ENCODE data around the gene BMP8B.
"Not testable (repeated sequence)": the region's sequence is repeated elsewhere in the genome, so short reads cannot be mapped to it uniquely, and the experiment has no call there.

Gene BMP8B

GRCh38 chr1:39788758-39789570 lies at the start of gene BMP8B:
TSS of gene BMP8B (minus strand) at chr1:39788865. CDS start at chr1:39788485, 380 bp downstream.
- DNase-seq, result peak; percentile 67

- no peak for DNase-seq
These were observed 48.0 kb upstream of the BMP8B start for GRCh38 chr1:39836595-39837110.

- DNase-seq, result no peak
These were observed 47.4 kb upstream of the BMP8B start for GRCh38 chr1:39835935-39836594.

GRCh38 chr1:39835110-39835509 lies 46.4 kb upstream of the BMP8B start:
- no peak for DNase-seq

GRCh38 chr1:39833621-39834385 lies 45.1 kb upstream of the BMP8B start:
- no peak for DNase-seq

GRCh38 chr1:39833121-39833520 lies 44.5 kb upstream of the BMP8B start:
- DNase-seq, result no peak

GRCh38 chr1:39832294-39832693 lies 43.6 kb upstream of the BMP8B start:
- DNase-seq, result no peak

- no peak for DNase-seq
These were observed 41.3 kb upstream of the BMP8B start for GRCh38 chr1:39829791-39830533.

- DNase-seq, result no peak
These were observed 40.1 kb upstream of the BMP8B start for GRCh38 chr1:39828734-39829133.

GRCh38 chr1:39828255-39828654 lies 39.6 kb upstream of the BMP8B start:
- not testable (repeated sequence) for DNase-seq

GRCh38 chr1:39827201-39827600 lies 38.5 kb upstream of the BMP8B start:
- DNase-seq, result no peak

- DNase-seq, result no peak
These were observed 37.9 kb upstream of the BMP8B start for GRCh38 chr1:39826583-39826982.

GRCh38 chr1:39825432-39825941 lies 36.8 kb upstream of the BMP8B start:
- DNase-seq, result no peak

GRCh38 chr1:39823450-39823849 lies 34.8 kb upstream of the BMP8B start:
- not testable (repeated sequence) for DNase-seq

GRCh38 chr1:39822146-39822545 lies 33.5 kb upstream of the BMP8B start:
- DNase-seq, result peak; percentile 16

GRCh38 chr1:39819091-39819812 lies 30.6 kb upstream of the BMP8B start:
- DNase-seq, result no peak

GRCh38 chr1:39818482-39818881 lies 29.8 kb upstream of the BMP8B start:
- DNase-seq, result no peak

GRCh38 chr1:39817091-39817932 lies 28.6 kb upstream of the BMP8B start:
- DNase-seq, result not testable (repeated sequence)

GRCh38 chr1:39816415-39817090 lies 27.9 kb upstream of the BMP8B start:
- DNase-seq, result peak; percentile 52

- DNase-seq, result no peak
These were observed 24.2 kb upstream of the BMP8B start for GRCh38 chr1:39812913-39813312.

Measured in DMS79 treated with DMSO at 0.1 percent for 48 hours (cell line).